HG03520 (cell line): ENCODE data around the gene TSPAN1.

Experiments used
- ATAC-seq: cut with Tn5 transposase; IDR thresholded peaks from one replicate; pipeline ENCODE4 v1.9.1; 2021; ENCODE audit warnings: mild to moderate bottlenecking, moderate library complexity; ENCODE audit not compliant: unreplicated experiment

Gene TSPAN1

DNA sequence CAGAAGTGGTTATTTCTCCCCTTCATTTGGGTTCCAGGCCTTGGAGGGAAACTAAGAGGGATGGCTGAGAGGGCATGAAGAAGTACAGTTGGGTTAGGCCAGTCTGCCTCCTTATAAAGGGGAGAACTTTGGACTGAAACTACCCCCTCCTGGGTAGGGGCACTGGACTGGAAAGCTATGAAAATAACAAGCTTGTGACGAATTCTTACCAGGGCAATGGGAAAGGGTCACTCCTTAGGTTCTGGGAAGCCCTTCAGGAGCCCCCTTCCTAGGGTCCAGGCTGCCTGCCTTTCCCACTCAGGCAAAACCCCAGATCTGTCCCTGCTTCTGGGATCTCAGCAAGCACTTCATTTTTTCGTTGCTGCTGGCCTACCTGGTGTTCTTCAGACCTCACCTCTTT is 11.2 kb downstream of the TSPAN1 start:
- no peak for ATAC-seq

DNA sequence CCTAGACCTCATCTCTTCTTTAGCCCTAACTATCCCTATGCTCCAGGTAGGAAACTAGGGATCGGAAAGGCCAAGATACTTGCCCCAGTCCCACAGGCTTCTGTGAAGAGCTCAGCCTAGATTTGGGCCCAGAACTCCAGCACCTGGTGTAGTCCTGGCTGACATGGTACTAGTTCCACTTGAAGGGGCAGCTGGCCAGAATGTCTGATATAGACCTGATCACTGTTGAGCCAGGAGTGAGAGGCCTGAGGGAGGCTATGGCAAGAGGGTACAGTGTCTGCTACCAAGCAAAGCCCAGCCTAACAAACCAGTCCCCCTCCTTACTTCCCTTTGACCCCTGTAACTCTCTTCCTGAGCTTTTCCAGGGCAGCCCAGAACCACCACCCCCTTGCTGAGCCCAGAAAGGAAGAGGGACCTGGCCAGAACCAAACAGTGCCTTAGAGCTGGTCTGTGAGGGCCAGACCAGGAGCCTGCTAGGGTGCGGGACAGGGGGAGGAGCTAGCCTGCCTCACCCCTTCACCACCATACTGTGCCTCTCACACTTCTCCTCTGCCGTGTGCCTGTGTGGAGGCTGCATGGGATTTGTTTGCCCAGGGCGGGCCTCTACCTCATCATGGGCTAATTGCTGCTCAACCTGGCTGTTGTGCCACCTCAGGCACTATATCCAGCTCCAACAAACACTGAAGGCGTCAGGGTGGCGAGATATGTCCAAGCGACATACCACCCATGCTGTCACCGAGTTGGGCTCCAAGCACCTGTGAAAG is 12.4 kb downstream of the TSPAN1 start:
- no peak for ATAC-seq

DNA sequence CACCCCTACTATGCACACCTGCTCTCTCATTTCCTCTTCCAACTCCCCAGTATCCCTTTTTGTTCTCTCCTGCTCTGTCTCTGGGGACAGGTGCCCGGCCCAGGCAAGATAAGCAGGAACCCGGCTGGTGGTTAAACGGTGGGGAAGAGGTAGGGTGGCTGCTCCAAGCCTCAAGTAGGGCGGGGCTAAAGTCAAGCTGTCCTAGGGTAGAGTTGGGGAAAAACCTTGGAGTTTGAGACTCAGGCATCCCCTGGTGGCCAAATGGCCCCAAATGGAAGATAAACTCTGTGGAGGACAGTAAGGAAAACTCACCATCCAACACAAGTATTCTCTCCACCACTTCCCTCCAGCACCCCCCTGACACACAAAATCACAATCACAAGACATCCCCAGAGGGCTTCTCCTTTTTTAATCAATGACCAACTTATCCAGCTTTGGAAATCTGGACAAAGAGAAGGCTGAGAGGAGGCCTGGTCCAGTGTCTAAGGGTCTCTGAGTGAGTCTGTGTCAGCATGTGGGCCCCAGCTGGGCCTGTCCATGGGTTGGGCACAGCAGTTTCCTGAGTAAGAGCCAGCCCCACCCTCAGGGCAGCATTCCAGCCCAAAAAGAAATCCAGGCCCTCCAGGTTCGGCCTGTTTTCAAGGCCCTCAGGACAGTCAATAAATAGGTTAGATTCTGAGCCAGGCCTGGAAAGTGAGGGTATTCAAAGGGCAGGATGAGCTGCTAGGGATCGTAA is 13.6 kb downstream of the TSPAN1 start:
- no peak for ATAC-seq

DNA sequence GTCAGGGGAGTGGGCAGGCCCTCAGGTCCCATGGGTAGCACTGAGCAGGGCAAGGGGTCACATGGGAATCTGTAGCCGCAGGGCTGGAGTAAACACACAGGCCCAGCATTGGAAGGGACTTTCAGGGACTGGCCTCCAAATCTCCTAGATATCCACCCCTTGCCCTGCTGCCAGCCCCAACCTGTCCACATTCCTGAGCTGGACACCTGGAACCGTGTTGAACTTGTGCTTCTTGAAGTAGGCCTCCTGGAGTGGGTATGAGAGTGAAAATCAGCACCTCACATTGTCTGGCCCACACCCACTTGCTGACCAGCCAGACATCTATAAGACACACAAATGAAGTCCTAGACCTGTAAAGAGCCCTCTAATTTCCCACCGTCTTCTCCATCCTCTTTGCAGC is 15.7 kb downstream of the TSPAN1 start:
- ATAC-seq: no peak

DNA sequence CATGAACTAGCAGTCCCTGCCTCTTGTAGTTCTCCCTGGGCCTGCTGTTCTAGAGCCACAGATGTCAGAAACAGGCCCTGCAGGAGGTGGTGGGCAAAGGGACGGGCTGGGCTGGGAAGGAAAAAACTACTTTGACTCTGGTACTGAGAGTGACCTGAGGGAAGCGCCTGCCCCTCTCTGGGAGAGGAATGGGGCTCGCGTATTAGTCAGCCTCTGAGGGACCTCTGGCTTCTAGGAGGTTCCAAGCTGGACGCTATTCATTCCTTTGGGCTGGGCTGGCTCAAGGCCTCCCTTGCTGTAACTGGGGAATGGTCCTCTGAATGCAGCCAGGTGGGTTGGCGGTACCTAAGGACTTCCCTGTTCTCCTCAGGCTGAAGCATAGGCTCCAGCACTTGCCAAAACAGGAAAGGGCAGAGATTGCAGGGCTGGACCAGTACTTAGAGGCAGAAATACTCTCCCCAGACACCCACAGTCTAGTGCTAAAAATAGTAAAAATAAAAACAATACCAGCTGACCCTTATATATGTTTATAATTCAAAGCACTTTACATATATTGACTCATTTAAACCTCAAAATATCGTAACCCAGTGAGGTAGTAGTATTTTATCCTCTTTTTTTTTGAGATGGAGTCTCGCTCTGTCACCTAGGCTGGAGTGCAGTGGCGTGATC is 16.3 kb downstream of the TSPAN1 start:
- ATAC-seq: no peak

DNA sequence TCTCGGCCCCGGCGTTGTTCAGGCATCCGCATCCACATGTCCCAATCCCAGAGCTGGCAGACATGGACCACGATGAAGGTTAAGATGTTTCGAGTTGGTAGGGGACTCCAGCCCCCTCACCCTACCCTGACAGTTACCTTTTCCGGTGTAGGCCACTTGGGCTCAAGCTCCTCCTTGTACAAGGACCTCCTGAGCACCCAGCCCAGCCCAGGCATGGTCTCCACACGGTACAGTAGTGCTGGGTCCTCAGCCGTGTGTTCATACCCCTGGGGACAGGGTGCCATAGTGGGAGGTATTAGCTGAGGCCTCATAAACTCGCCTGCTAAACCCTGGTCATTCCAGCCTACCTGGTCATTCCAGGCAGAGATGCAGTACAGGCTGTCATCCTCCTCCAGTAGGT is 17.3 kb downstream of the TSPAN1 start:
- no peak for ATAC-seq

DNA sequence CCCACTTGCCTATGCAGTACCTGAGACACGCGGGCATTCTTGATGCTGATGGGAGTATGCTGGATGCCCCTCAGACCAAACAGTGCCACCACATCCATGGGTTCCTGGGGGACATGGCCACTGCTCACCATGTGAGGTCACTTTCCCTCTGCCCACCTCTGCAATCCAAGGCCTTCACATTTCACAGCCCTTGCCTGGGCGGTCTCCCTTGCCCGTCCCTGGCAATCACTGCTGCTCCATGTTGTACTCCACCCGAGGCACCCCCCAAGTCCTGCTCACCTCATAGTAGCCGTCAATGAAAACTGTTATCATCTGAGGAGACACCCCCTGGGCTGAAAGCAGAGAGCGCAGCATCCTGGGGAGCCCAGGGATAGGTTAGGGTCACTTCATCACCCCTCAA is 18.4 kb downstream of the TSPAN1 start:
- ATAC-seq: no peak

DNA sequence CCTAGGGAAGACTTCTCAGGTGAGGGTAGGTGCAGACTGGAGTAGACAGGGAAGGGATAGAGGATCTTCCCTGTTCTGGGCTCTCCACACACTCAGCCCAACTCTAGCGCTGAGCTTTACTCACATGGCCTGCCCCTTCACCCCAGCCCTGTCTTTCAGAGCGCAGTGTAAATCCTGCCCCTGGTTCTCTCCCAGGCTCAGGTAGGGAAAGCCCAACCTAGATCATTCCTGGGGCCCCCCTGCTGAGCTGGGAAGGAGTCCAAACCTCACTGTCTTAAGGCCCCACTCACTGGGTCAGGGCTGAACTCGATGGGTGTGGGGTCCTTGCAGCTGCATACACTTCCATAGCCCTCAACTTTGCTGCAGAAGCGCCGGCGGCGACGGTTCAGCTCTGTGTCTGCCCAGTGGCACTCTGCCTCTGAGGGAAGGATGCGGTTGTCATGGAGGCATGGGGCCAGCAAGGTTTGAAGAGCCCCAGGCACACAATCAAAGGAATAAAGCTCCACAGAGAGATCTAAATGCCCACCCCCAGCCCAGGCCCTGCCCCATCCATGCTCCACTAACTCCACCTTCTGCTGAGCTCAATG is 19.2 kb downstream of the TSPAN1 start:
- ATAC-seq: no peak

DNA sequence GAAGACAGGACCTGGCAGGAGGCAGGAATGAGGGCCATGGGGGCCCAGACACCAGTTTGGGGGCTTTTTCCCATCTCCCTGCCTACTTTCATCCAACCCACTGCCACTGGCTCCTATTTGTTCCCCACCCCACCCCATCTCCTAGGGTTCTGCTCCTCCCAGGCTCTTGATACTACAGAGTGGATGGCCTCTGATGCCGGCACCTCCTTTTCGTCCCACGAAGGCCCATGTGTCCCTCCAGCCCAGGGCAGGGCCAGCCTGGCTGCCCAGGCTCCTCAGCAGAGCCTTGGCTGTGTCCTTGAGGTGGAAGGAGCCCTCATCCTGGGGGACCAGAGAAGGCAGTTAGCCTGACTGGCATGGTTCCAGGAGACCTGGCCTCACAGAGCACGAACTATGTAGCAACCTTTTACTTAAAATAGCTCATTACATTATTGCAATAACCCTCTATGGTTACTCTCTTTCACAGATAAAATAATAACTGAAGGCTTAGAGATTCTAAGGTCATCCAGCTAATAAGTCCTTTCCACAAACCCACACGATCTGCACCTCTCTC is 19.8 kb downstream of the TSPAN1 start:
- no peak for ATAC-seq

DNA sequence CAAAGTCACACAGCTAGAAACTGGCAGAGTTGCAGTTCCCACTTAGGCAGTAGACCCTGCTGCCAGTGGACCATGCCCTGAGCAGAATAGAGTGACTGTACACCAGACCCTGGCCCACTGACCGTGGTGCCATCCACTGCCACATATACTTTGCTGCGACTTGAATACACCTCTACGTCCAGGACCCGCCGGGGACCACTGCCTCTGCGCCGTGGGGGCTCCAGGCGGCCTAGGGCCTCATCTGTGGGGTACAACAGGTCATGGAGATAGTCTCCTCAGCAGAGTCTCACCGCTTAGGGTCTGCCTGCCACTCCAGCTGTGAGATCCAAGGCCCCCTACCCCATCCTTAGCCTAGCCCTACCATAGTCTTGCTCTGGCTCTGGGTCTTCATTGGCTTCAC is 21.7 kb downstream of the TSPAN1 start:
- ATAC-seq: no peak

DNA sequence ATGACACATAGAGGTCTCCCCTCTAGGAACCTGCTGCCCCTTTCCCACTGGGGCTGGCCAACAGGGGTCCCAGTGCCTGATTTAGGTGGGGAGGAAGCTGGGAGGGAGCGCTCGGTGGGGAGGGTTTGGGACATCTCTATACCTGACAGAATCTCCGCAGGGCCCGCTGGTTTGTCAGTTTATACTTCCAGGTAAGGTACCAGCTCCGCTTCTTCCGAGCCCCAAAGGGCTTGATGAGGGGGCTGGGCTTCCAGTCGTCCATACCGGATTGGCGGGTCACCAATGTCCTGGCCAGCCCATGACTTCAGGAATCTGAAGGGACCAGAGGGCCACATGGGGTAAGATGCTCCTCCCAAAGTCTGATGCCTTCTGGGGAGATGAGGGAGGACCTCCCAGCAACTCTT is 22.7 kb downstream of the TSPAN1 start:
- no peak for ATAC-seq

DNA sequence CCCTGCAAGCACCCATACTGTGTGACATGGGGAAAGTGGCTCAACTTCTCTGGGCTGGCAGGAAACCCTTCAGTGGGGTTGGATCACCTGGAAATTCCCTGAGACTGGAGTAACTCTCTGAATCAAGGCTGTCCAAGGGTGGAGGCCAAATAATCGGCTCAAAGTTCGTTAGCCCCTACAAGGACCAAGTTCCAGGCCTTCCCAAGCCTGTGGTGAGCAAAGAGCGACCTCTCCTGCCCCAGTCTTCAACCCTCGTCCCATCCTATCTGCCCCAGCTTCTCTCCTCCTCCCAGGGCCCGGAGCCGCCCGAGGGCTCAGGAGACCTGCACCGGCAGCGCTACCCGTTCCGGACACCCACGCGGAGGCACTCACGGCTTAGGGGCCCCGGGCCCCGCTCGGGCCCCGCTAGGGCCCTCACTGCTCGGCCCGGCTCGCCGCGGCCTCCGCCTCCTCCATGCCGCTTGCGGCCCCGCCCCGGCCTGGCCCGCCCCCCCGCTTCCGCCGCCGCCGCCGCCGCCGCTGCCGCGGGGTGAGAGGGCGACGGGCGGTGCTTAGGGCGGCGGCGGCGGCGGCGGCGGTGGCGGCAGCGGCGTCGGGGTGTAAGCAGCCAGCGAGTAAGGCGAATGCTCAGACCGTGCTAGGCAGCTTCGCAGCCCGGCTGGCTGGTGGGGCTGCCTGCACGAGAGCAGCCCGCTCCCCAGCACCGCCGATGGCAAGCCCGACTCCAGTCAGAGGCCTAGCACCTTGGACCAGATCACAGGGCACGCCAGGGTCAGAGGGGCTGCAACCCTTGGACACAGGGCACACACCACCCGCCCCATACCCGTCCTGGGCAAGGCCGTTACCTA is 23.3 kb downstream of the TSPAN1 start, which contains the start of gene POMGNT1:
Gene POMGNT1, minus strand, starts transcription at position 471 of the 848 bp plus-strand sequence. CDS start 613 bp downstream, outside the sequence.
- peak; percentile 89 for ATAC-seq

DNA sequence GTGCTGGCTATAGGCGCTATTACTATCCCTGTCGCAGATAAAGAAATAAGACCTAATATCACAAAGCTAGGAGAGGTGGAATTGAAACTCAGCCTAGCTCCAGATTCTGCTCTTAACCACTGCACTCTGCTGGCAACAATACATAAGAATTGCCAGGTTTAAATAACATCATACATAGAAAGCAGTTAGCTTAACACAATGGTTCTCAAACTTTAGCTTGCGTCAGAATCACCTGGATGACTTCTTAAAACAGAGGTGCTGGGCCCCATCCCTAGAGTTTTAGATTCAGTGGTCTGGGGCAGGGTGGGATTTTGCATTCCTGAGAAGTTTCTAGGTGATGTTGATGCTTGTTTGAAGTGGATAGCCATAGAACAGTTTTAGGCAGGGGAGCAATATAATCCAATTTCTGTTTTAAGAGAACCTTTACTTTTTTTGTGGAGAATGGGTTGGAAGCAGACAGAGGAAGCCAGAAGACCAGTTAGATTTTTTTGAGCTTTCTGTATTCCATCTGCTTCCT is 24.4 kb downstream of the TSPAN1 start:
- ATAC-seq: no peak

DNA sequence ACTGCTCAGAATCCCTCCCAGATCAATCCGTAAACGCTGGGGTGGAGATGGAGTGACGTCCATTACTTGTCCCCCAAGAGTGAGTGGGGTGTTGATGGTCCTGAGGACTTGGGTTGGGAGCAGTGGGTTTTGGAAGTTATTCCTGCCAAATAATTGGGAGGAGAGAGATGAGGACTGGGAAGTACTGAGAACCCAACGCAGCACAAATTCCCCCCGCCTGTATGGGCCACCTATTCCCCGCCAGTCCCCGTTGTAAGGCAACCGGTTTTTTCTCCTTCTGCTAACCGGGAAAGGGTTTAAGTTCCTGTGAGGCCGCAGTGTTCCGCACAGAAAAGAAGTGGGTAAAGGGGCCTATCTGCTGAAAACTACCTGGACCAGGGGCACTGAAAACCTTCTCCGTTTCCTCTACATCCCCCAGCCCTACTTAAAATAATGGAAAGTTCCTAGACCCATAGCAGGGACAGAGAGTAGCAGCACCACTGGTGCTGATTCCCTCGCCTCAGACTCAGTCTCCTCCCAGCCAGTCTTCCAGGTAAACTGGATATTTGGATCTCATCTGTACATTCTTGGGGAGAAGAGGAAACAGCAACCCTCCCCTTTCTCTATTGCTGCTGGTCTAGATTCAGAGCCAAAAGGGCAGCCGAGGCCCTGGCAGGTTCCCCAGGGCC is 29.0 kb downstream of the TSPAN1 start:
- ATAC-seq: no peak

DNA sequence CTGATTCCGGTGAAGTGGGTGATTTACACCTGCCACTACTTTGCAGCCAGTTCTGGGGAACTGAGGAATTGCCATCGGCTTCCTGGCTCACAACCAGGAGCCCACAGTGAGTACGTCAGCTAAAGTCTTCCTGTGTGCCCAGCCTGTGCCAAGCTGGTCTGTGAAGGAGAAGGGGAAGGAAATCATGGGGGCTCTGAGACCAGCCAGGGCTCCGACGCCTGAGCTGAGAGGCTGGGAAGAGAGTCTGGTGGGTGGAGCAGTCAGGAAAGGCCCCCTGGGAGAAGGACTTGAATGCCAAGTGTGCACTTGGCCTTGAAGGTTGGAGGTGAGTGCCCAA is 29.5 kb downstream of the TSPAN1 start:
- no peak for ATAC-seq

DNA sequence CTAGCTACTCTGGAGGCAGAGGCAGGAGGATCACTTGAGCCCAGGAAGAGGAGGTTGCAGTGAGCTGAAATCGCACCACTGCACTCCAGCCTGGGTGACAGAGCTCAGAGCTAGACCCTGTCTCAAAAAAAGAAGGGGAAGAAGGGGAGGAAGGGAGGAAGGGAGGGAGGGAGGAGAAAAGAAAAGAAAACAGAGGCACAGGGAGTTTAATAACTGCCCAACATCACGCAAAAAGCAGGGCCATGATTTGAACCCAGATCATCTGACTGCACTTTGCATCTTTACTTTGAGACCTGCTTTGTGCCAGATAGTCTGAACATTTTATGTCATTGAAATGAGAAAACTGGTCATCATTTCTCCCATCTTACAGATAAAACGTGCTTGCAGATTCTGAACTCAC is 30.3 kb downstream of the TSPAN1 start:
- ATAC-seq: no peak

DNA sequence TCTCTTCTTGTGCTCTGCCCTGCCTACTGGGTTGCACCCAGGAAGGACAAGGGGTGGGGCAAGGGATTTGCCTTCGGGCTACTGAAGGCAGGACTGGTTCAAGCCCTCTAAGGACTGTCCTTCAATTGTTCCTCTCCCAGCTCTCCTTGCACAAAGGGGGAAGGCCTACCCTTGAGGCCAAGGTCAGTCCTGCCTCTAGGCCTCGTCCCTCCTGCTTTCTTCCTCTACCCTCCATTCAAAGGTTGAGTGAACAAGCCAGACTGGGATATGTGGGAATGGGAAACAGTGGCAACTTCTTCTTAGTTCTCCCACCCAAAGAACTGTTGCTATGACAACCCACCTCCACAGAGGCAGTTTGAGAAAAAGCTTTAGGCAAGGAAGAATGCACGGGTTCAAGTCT is 30.9 kb downstream of the TSPAN1 start:
- ATAC-seq: no peak

DNA sequence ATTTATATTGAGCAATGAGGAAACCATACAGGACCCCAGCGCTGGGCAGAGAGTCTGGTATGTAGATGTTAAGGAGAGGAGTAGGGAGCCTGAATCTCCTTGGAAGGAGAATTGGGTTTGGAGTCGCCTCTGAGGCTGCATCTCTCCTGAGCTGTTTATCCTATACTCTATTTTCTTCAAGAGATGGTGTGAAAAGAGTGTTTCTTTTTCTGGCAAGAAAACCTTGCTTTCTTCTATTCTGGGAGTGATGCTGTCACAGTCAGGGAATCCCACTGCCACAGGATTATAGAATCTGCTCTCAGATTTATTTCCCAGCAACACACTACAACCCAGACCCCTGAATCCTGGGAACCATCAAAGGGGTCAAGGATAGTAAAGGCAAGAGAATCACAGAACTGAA is 31.5 kb downstream of the TSPAN1 start:
- no peak for ATAC-seq

DNA sequence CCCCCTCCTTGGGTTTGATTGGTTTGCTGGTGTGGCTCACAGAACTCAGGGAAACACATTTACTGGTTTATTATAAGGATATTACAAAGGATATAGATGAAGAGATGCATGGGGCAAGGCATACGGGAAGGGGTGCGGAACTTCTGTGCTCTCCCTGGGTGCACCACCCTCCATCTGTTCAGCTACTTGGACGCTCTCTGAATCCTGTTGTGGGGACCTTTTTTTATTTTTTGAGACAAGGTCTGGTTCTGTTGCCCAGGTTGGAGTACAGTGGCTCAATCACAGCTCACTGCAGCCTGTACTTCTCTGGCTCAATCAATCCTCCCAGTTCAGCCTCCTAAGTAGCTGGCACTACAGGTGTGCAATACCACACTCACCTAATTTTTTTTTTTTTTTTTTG is 35.7 kb downstream of the TSPAN1 start:
- no peak for ATAC-seq

DNA sequence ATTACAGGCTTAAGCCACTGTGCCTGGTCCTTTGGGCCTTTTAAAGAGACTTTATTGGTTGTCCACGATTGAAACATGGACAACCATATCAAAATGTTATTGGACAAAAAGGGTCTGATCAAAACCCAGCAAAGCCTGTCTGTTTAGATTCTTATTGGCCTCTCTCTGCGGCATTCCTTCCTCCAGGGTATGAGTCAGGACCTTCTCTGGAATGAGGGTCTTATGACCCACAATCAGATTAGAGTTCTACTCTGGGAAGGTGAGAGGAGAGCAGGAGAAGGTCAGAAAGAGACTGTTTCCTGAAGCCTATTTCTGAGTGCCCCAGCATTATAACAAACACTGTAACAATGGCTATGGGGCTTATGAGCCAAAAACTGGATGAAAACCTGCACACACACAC is 36.2 kb downstream of the TSPAN1 start:
- ATAC-seq: no peak
